ENCODE data around the gene UBL7.

DNA sequence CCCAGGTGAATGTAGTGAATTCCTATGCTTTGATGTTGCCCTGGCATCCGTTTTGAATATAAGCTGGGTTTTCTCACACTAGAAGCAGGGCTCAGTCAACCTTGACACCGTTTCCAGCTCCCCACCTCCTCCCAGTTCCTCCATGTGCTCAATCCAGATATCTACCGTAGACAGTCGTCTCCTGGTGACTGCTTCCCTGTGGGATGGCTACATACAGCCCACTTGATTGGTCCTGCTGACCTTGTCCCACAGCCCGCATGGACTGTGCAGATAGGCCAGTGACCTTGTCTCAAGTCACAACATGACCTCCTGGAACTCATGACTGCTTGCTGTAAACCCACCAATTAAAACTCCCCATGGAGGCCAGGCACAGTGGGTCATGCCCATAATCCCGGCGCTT, 35.3 kb downstream of the UBL7 start:
- TF ChIP-seq, protein P1, sequence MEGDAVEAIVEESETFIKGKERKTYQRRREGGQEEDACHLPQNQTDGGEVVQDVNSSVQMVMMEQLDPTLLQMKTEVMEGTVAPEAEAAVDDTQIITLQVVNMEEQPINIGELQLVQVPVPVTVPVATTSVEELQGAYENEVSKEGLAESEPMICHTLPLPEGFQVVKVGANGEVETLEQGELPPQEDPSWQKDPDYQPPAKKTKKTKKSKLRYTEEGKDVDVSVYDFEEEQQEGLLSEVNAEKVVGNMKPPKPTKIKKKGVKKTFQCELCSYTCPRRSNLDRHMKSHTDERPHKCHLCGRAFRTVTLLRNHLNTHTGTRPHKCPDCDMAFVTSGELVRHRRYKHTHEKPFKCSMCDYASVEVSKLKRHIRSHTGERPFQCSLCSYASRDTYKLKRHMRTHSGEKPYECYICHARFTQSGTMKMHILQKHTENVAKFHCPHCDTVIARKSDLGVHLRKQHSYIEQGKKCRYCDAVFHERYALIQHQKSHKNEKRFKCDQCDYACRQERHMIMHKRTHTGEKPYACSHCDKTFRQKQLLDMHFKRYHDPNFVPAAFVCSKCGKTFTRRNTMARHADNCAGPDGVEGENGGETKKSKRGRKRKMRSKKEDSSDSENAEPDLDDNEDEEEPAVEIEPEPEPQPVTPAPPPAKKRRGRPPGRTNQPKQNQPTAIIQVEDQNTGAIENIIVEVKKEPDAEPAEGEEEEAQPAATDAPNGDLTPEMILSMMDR (IDR thresholded peaks at IDR 0.05; ENCODE audit: low read depth, low read length) = no peak
- no peak for TF ChIP-seq EZH2phosphoT487 (IDR thresholded peaks at IDR 0.05; ENCODE audit: low read depth)
